GM18520 (cell line): ENCODE data around the gene KCNK2.

ENCODE experiments used
- ATAC-seq: cut with Tn5 transposase; IDR thresholded peaks from one replicate; pipeline ENCODE4 v1.9.1; 2021; ENCODE audit not compliant: unreplicated experiment

Gene KCNK2

DNA sequence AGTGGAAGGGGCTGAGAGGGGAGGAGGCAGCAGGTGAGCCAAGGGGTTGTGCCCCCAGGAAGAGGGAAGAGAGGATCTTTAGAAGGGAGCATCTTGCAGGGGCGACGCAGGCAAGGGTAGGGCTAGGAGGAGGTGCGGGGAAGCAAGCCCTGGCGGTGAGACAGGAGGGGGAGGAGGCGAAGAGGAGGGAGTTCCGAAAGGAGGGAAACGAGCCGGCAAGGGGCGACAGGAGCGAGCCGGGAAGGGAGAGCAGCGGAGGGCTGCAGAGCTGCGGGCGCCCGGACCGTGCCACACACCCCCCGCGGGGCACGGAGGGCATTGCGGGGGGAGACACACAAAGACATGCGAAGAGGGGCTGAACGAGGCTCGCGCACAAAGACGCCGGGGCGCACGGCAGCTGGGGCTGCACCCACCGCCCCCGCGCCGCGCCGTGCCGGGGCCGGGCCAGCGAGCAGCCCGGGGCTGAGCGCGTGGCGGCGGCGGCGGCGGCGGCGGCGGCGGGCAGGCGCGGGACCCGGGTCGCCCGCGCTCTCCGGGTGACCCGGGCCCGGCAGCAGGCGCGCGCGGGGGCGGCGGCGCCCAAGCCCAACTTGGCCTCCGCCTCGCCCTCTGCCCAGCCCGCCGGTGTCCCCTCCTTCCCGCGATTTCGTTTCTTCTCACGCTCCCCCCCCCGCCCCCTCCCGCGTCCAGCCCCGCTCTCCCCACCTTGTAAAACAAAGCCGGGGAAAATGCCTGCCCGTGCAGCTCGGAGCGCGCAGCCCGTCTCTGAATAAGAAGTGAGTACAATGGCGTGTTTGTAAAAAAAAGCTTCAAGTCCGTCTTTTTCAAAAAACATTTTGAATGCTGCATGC, at the start of gene KCNK2:
TSS of gene KCNK2 (plus strand) at position 206 of the 851 bp plus-strand sequence. CDS start 649 bp downstream, outside the sequence.
- ATAC-seq: no peak

GRCh38 chr1:215032911-215033526, 49.5 kb upstream of the KCNK2 start:
- ATAC-seq: no peak

GRCh38 chr1:215040190-215040589, 42.3 kb upstream of the KCNK2 start:
- ATAC-seq: no peak

- no peak for ATAC-seq
Observed at GRCh38 chr1:215043401-215043800, 39.1 kb upstream of the KCNK2 start.

GRCh38 chr1:215044151-215044550, 38.4 kb upstream of the KCNK2 start:
- ATAC-seq: no peak

DNA sequence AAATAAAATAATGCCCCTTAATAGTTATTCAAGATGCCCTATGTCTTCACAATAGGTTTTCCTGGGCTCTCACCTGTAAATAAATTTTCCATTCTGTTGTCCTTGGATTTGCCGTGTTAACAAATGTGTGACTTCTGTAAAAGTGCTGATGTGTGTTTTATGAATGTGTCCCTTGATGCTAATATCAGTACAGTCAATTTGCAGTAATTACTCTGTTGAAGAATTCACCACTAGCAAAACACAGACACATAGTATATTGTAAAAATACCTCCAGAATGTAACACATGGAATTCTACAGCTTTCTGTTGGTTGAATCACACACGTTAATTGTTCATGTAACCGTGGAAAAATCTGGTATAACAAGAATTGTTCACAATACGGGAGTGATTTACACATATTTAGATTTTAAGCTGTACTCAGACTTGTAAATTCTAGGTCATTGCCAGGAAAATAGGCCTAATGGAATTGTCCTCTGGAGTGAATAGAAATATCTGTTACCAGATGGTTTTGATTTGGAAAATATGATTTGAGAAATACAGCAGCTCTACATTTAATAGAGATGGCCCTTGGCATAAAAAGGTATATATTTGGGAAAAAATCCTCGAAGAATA, 36.7 kb upstream of the KCNK2 start:
- no peak for ATAC-seq

DNA sequence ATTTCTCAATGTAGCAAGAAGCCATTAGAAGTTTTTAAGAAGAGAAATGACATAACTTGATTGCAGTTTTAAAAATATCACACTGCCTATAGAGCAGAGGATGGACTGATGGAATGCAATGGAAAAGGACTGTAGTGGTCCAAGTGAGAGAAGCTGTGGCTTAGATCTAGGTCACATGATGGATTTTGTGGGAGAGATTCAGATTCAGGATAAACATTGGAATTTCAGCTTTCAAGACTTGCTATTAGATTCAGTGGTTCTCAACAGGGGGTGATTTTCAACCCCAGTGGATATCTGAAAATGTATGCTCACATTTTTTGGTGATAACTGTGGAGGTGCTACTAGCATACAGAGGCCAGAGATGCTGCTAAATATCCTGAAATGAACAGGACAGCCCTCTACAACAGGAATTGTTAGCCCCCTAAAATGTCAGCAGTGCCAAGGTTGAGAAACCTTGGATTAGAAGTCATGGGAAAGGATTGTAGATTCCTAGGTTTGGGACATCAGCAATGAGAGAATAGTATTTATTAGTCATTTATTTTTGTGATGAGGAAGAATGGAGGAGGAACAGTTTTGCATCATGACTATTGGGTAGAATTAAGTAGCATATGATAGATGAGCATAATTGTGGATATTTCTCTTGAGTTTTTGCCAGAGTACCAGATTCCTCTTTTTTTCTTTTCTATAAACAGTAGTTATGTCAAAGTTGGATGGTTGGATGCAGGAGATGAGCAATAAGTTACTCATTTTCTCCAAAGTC, 30.1 kb upstream of the KCNK2 start:
- ATAC-seq: no peak

DNA sequence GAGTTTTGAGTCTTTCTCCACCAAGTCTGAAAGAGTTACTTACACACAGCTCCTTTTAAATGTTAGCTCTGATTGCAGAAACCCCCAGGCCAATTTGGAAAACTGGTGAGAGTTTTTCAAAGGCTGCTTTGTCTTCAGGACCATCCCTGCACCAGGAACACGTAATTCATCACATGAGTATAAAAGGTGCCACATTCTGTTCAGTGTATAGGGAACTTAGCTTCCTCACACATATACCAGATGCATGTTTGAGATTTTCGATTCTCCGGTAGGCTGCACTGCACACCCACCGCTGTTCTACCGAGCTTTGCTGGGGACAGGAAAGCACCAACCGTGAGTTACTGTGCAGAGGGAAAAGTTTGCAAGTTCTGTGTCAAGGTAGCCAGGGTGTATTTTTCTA, 28.3 kb upstream of the KCNK2 start:
- no peak for ATAC-seq

GRCh38 chr1:215055281-215055935, 27.1 kb upstream of the KCNK2 start:
- ATAC-seq: no peak

- ATAC-seq: no peak
Observed at GRCh38 chr1:215056584-215056983, 26.0 kb upstream of the KCNK2 start.

DNA sequence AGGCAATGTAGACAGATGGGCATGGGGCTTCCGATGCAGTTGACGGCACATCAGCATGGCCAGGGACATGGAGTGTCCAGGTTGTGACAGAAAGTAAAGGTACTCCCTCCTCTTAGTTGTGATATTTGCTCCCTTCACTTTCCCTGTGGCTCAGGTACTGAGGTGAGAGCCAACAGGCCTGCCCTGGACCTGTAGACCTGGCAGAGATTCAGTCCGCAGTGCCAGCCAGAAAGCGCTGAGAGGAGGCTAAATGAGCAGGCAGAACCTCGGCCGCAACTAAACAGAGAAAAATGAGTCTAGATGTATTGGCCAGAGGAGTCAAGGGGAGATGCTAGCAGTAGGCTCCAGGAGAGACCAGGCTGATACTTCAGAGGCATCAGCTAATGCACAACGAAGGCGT, 22.6 kb upstream of the KCNK2 start:
- ATAC-seq: no peak

DNA sequence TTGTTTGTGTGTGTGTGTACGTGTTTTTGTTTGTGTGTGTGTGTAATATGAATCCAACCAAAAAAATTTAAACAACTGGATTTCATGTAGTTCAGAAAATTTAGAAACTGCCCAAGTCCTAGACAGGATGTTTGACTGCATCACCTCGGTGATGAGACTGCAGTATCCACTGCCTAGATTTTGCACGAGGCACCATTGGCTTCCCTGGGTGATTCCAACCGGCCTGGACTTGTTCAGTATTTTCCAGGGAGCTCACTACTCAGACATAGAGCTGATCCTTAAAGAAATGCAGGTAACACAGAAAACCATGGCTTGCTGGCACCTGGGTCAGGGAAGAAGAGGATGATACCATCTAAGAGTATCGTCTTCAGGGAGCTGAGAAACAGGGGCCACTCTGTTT, 18.2 kb upstream of the KCNK2 start:
- no peak for ATAC-seq

DNA sequence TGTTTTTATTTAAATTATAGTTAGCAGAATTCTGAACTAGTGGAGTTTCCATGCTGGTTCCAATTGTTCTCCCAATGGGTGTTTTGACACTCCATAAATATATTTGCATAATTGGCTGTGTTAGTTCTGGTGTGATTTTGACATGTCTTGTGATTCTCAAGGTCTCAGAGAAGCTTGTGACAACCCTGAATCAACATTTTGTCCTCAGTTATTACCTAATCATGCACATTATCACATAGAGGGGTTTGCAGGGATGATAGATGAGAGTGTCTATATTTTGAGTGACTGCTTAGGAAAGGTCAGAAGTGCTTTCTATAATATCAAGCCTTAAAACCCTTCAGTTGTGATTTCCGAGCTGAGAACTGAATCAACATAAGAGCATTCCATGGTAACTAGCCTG, 11.5 kb upstream of the KCNK2 start:
- ATAC-seq: no peak

DNA sequence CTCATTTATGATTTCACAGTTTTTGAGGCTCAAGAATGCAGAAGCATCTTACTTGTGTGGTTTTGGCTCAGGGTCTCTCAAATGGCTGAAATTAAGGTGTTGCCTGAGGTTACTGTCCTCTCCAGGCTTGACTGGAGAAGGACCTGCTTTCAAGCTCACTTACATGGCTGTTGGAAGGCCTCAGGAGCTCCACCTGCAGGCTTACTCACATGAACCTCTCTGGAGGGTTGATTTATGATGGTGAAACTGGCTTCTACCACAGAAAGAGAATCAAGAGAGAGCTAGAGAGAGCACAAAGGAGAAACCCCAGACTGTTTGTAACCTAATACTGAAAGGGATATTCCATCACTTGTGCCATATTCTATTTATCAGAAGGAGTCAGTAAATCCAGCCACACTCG, 6.2 kb upstream of the KCNK2 start:
- ATAC-seq: peak; percentile 79

- ATAC-seq: no peak
Observed at GRCh38 chr1:215079456-215079855, 3.1 kb upstream of the KCNK2 start.

DNA sequence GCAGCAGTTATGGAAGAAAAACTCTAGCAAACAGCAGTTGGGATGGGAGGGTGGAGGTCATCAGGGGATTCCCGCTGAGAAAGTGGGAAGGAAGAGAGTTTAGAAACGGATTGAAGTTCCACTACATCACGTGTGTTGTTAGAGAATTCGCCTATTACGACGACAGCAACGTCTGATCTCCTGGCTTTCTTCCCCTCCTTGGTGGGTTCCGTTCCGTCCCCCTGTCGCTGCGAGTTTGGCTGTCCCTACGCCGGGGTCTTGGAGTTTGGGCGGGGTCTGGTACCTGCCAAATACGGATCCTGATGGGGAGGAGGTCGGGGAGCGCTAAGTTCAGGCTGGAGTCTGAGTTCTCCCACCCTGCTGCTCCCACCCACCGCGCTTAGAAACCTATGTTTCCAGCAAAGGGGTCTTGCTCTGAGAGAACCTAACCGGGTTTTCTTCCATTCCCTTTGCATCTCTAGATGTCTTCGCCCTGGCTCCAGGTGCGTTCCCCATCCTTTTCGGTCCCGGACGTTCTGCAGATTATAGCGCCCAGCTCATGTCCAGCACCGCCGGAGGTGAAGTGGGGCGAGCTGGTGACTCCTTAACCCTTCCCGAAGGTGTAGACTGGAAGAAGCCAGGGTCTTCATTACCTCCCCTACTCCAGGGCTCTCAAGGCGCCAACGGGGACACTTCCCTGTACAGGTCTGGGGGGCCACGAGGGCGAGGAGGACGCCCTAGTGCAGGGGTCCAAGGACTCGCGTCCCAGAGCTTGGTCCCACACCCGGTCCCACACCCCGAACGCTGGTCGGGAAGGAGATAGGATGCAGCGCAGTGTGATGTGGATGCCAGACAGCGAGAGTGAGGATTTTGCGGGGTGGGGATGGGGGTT, 641 bp upstream of the KCNK2 start:
- ATAC-seq: no peak

- no peak for ATAC-seq
Observed at GRCh38 chr1:215083383-215083961, 935 bp downstream of the KCNK2 start.

DNA sequence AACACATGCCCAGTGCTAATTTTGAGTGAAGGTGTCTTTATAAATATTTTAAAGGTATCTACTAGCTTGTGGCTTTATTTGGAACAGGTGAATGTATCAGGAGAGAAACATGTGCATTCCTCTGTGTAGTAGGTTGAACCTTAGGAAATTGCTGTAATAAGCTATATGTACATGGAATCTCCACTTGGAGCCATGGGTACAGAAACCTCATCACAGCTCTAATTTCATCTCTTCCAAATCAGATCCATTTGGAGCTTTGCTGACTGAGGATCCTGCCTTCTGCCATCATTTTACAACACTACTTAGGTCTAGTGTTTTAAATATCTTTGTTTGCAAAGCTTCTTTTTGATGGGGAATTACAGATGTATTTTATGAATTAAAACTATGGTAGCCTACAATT, 2.1 kb downstream of the KCNK2 start:
- ATAC-seq: no peak

DNA sequence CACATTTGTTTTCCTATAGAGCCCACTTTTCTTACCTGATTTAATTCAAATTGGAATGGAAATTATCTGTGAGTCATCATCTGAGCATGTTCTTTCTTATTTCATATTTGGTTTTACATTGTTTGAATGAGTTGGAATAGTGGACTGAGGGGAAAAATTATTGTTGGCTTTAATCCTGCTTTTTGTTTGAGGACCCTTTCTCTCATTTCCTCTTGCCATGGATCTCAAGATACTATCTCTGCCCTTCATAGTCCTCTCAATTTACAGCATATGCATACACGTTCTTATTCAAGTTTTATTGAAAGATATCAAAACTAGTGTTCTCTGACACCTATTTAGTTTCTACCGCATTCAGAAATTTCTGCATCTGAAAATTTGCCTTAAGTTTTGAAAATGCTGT, 5.1 kb downstream of the KCNK2 start:
- no peak for ATAC-seq

- no peak for ATAC-seq
Observed at GRCh38 chr1:215094381-215094780, 11.8 kb downstream of the KCNK2 start.
